Spleen (tissue), 7 donors: ENCODE data around the gene C19orf53.

ENCODE experiments used
- POLR2A ChIP-seq, 3 donors: fragments of 450-650 bp; IDR thresholded peaks; one replicate each; pipeline ENCODE4 v1.5.1; 2017; ENCODE audit warnings: antibody characterized with exemption in 3 of 3, mild to moderate bottlenecking in 1 of 3
- POLR2AphosphoS5 ChIP-seq, 3 donors: sonication (generic); formaldehyde crosslinking; IDR thresholded peaks; one replicate each; pipeline ENCODE4 v1.5.1; 2017; ENCODE audit warnings: antibody characterized with exemption in 3 of 3
- TF ChIP-seq, protein P1 (sequence below), 11 experiments: fragments of 200-600 bp in 7 of 11; fragments of 450-650 bp in 4 of 11; sonication (generic) in 4 of 11; IDR thresholded peaks in 8 of 11; conservative IDR thresholded peaks in 3 of 11; 1 replicate in 7 of 11; 2 replicates in 4 of 11; pipeline versions ENCODE4 v1.4.0 to v1.8.0; 2016 to 2021; ENCODE audit warnings: antibody characterized with exemption in 11 of 11, inconsistent platforms in 4 of 11, mild to moderate bottlenecking in 1 of 11
- donor health status: DM: no; HTN: no; CAD: no; lungs with moderate emphysema.
- donor health status: DM: no; HTN: no; CAD: no.
- donor health status: DM: no; HTN: no; CAD: no.

DNA sequence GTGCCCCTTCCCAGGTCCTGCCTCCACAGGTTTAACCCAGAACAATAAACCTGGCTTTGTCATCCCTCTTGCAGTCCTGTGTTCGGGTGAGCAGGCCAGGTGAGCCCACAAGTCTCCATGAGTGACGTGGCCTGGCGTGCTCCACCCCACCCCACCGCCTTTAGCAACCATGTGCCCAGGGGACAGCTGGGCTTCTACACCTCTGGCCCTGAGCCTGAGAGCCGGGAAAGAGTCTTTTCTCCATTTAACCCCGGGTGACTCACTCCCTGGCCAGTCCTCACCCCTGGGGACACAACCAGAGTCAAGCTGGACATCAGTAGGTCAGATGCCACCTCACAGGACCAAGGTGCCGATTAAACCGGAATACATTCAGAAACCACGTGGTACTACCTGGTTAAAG is 4.1 kb downstream of the C19orf53 start:
- no peak for TF ChIP-seq POLR2A (IDR thresholded peaks at IDR 0.05)
- TF ChIP-seq, protein P1, sequence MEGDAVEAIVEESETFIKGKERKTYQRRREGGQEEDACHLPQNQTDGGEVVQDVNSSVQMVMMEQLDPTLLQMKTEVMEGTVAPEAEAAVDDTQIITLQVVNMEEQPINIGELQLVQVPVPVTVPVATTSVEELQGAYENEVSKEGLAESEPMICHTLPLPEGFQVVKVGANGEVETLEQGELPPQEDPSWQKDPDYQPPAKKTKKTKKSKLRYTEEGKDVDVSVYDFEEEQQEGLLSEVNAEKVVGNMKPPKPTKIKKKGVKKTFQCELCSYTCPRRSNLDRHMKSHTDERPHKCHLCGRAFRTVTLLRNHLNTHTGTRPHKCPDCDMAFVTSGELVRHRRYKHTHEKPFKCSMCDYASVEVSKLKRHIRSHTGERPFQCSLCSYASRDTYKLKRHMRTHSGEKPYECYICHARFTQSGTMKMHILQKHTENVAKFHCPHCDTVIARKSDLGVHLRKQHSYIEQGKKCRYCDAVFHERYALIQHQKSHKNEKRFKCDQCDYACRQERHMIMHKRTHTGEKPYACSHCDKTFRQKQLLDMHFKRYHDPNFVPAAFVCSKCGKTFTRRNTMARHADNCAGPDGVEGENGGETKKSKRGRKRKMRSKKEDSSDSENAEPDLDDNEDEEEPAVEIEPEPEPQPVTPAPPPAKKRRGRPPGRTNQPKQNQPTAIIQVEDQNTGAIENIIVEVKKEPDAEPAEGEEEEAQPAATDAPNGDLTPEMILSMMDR (IDR thresholded peaks at IDR 0.05 in 8 of 11, conservative IDR thresholded peaks at IDR 0.05 in 3 of 11): no peak
- peak in 1 of 3 donors; percentile 48 for TF ChIP-seq POLR2AphosphoS5 (IDR thresholded peaks at IDR 0.05)
